Fibroblast of lung (primary cell): Measurements from ENCODE around the gene LY9. TPM values are rescaled to one million over a fixed set of nuclear protein-coding genes. Genes with fewer than 3 reads are reported as not detected.

Experiments
- DNase-seq, 2 donors: peaks; one replicate each; pipeline versions ENCODE4 v3.0.0 to v3.0.0-alpha.2; 2010; ENCODE audit warnings: low read depth in 2 of 2
- H2AFZ ChIP-seq: 2 replicates; pipeline ENCODE4 v1.5.1; 2012; ENCODE audit warnings: low read length, control low read depth, inconsistent platforms
- H3K27ac ChIP-seq: 2 replicates; pipeline ENCODE4 v1.5.1; 2011; ENCODE audit warnings: low read length, control low read depth; ENCODE audit not compliant: insufficient read depth
- H3K27me3 ChIP-seq: 2 replicates; pipeline ENCODE4 v1.5.1; 2011; ENCODE audit warnings: mild to moderate bottlenecking, low read length; ENCODE audit not compliant: control insufficient read depth, insufficient read depth
- H3K36me3 ChIP-seq: 2 replicates; pipeline ENCODE4 v1.5.1; 2011; ENCODE audit warnings: low read length; ENCODE audit not compliant: control insufficient read depth, insufficient read depth
- H3K4me1 ChIP-seq: 2 replicates; pipeline ENCODE4 v1.5.1; 2011; ENCODE audit warnings: low read length; ENCODE audit not compliant: control insufficient read depth, insufficient read depth; ENCODE audit errors: extremely low read depth
- H3K4me2 ChIP-seq: 2 replicates; pipeline ENCODE4 v1.5.1; 2011; ENCODE audit warnings: low read length, control low read depth; ENCODE audit not compliant: insufficient read depth; ENCODE audit errors: extremely low read depth
- H3K4me3 ChIP-seq, 4 experiments: fragments of 200-600 bp in 1 of 4; sonication (generic) in 1 of 4; replicated peaks in 1 of 4; 2 replicates each; pipeline ENCODE4 v1.5.1; 2011 to 2016; ENCODE audit warnings: low read length in 4 of 4, low read depth in 3 of 4, mild to moderate bottlenecking in 3 of 4, control low read depth in 2 of 4, inconsistent platforms in 1 of 4, mixed read lengths in 1 of 4; ENCODE audit not compliant: insufficient read depth in 1 of 4; ENCODE audit errors: control extremely low read depth in 1 of 4
- H3K79me2 ChIP-seq: 2 replicates; pipeline ENCODE4 v1.5.1; 2012; ENCODE audit warnings: mild to moderate bottlenecking, low read length, inconsistent platforms; ENCODE audit not compliant: control insufficient read depth, insufficient read depth
- H3K9ac ChIP-seq: 2 replicates; pipeline ENCODE4 v1.5.1; 2011; ENCODE audit warnings: mild to moderate bottlenecking, low read length, control low read depth; ENCODE audit not compliant: insufficient read depth
- H3K9me3 ChIP-seq: 2 replicates; pipeline ENCODE4 v1.5.1; 2012; ENCODE audit warnings: low read depth, low read length; ENCODE audit not compliant: control insufficient read depth, insufficient read depth
- H4K20me1 ChIP-seq: 2 replicates; pipeline ENCODE4 v1.5.1; 2011; ENCODE audit warnings: low read length; ENCODE audit not compliant: control insufficient read depth, insufficient read depth; ENCODE audit errors: extremely low read depth
- EZH2 ChIP-seq: IDR thresholded peaks from 2 replicates; pipeline ENCODE4 v1.5.1; 2012; ENCODE audit warnings: low read length, control low read depth, mild to moderate bottlenecking; ENCODE audit errors: missing control alignments
- polyA plus RNA-seq, 2 donors: library from polyadenylated mRNA; depleted of rRNA in 1 of 2; stranded (reverse) in 1 of 2; unstranded in 1 of 2; fragments of >200 nt; gene quantifications; 2 replicates each; pipeline ENCODE4 v1.2.1, GENCODE V29; 2011 to 2012; ENCODE audit warnings: missing spikeins in 1 of 2
- total RNA-seq: library from RNA; depleted of rRNA; stranded (reverse); fragments of >200 nt; gene quantifications from 2 replicates; pipeline ENCODE4 v1.2.1, GENCODE V29; 2014
- TF ChIP-seq, protein P1 (sequence below), 2 donors: IDR thresholded peaks in 1 of 2; conservative IDR thresholded peaks in 1 of 2; 1 replicate in 1 of 2; 2 replicates in 1 of 2; pipeline ENCODE4 v1.5.1; 2011 to 2012; ENCODE audit warnings: low read length in 2 of 2, control low read depth in 1 of 2, inconsistent platforms in 1 of 2, low read depth in 1 of 2, mild to moderate bottlenecking in 1 of 2

The LY9 gene
- total and polyA plus RNA-seq, 2 donors (not counting 1 experiment from before 2014, with no cell fraction given) = not detected

- Histone ChIP-seq H3K4me2 (no peak overlapping the region), H3K27ac (no peak overlapping the region), H3K9ac (no peak overlapping the region), H3K79me2 (no peaks in the 10 kb centered on the region), H3K4me3 (no peak overlapping the region), H4K20me1 (no peaks in the 10 kb centered on the region), H3K9me3 (no peaks in the 10 kb centered on the region), H2AFZ (no peak overlapping the region), H3K27me3 (no peaks in the 10 kb centered on the region), H3K36me3 (no peaks in the 10 kb centered on the region), H3K4me1 (no peaks in the 10 kb centered on the region)
- DNase-seq = peak in 1 of 2 donors; percentile 74
- no peak for TF ChIP-seq EZH2
- TF ChIP-seq, protein P1, sequence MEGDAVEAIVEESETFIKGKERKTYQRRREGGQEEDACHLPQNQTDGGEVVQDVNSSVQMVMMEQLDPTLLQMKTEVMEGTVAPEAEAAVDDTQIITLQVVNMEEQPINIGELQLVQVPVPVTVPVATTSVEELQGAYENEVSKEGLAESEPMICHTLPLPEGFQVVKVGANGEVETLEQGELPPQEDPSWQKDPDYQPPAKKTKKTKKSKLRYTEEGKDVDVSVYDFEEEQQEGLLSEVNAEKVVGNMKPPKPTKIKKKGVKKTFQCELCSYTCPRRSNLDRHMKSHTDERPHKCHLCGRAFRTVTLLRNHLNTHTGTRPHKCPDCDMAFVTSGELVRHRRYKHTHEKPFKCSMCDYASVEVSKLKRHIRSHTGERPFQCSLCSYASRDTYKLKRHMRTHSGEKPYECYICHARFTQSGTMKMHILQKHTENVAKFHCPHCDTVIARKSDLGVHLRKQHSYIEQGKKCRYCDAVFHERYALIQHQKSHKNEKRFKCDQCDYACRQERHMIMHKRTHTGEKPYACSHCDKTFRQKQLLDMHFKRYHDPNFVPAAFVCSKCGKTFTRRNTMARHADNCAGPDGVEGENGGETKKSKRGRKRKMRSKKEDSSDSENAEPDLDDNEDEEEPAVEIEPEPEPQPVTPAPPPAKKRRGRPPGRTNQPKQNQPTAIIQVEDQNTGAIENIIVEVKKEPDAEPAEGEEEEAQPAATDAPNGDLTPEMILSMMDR (conservative IDR thresholded peaks at IDR 0.05 in 1 of 2, IDR thresholded peaks at IDR 0.05 in 1 of 2; ENCODE audit: low read depth in 1 of 2, low read length in 2 of 2) = no peak
Measured at GRCh38 chr1:160826546-160826945, 30.6 kb downstream of the LY9 start.

DNA sequence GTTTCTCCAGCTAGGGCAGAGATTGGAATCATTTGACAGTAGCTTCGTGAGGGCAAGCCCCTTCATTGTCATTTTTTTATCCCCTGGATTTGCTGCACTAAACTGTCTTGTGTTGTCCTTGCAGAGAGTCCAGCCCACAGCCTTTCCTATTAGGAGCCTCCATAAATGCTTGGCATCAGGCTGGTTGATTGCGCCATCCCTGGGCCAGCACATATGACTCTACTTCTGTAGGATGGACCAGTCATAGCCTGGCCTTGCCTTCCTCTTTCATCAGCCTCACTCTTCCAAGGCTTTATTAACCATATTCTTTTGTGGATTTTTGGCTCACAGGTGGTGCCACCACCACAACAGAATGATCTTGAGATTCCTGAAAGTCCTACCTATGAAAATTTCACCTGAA is 31.4 kb downstream of the LY9 start:
- H3K4me2 ChIP-seq = no peak overlapping the region
- H3K27ac ChIP-seq = no peak overlapping the region
- peak in 1 of 2 donors; percentile 5 for DNase-seq
- H3K4me3 ChIP-seq = no peak overlapping the region
- H3K27me3 ChIP-seq = no peaks in the 10 kb centered on the region
- H3K79me2 ChIP-seq = no peaks in the 10 kb centered on the region
- no peak overlapping the region for H2AFZ ChIP-seq
- H3K9me3 ChIP-seq = no peaks in the 10 kb centered on the region
- H3K4me1 ChIP-seq = no peaks in the 10 kb centered on the region
- no peak overlapping the region for H3K9ac ChIP-seq
- TF ChIP-seq EZH2 = no peak
- TF ChIP-seq, protein P1 (conservative IDR thresholded peaks at IDR 0.05 in 1 of 2, IDR thresholded peaks at IDR 0.05 in 1 of 2; ENCODE audit: low read depth in 1 of 2, low read length in 2 of 2) = no peak
- no peaks in the 10 kb centered on the region for H3K36me3 ChIP-seq
- no peaks in the 10 kb centered on the region for H4K20me1 ChIP-seq

GRCh38 chr1:160829766-160830165 is 33.8 kb downstream of the LY9 start:
- TF ChIP-seq, protein P1 (conservative IDR thresholded peaks at IDR 0.05 in 1 of 2, IDR thresholded peaks at IDR 0.05 in 1 of 2; ENCODE audit: low read depth in 1 of 2, low read length in 2 of 2) = no peak
- TF ChIP-seq EZH2 = no peak
- Histone ChIP-seq H3K4me1 (no peaks in the 10 kb centered on the region), H3K4me2 (no peak overlapping the region), H3K4me3 (no peak overlapping the region), H4K20me1 (no peaks in the 10 kb centered on the region), H3K27me3 (no peaks in the 10 kb centered on the region), H3K9ac (no peak overlapping the region), H3K79me2 (no peaks in the 10 kb centered on the region), H3K36me3 (no peaks in the 10 kb centered on the region), H2AFZ (no peak overlapping the region), H3K27ac (no peak overlapping the region), H3K9me3 (no peaks in the 10 kb centered on the region)
- no peak for DNase-seq
